Neutrophil (primary cell): ENCODE measurements around the gene PTPRG.

Source experiments
- H3K27ac ChIP-seq: fragments of 200-600 bp; sonication (generic); 2 replicates; pipeline ENCODE4 v1.5.1; 2016; ENCODE audit warnings: mild to moderate bottlenecking, moderate library complexity
- H3K27me3 ChIP-seq: fragments of 200-600 bp; sonication (generic); 2 replicates; pipeline ENCODE4 v1.6.0; 2016; ENCODE audit warnings: mild to moderate bottlenecking
- H3K36me3 ChIP-seq: fragments of 200-600 bp; sonication (generic); 2 replicates; pipeline ENCODE4 v1.5.1; 2017
- H3K4me1 ChIP-seq, 2 experiments: fragments of 200-600 bp in 1 of 2; sonication (generic) in 1 of 2; 1 replicate in 1 of 2; 2 replicates in 1 of 2; pipeline versions ENCODE4 v1.5.1 to v1.6.1; 2013 to 2016; ENCODE audit warnings: low read depth in 1 of 2, low read length in 1 of 2, mild to moderate bottlenecking in 1 of 2, moderate library complexity in 1 of 2; ENCODE audit not compliant: control insufficient read depth in 1 of 2, insufficient read depth in 1 of 2
- H3K4me3 ChIP-seq, 2 experiments: fragments of 200-600 bp in 1 of 2; sonication (generic) in 1 of 2; 1 replicate in 1 of 2; 2 replicates in 1 of 2; pipeline ENCODE4 v1.5.1; 2013 to 2016; ENCODE audit warnings: low read depth in 1 of 2, low read length in 1 of 2, mild to moderate bottlenecking in 1 of 2, moderate library complexity in 1 of 2
- H3K9me3 ChIP-seq: fragments of 200-600 bp; sonication (generic); 2 replicates; pipeline ENCODE4 v1.5.1; 2016
- CTCF ChIP-seq: fragments of 200-600 bp; sonication (generic); IDR thresholded peaks from 2 replicates; pipeline ENCODE4 v1.5.1; 2016; ENCODE audit warnings: antibody characterized with exemption

Gene PTPRG

GRCh38 chr3:61650276-61650675 lies 88.9 kb downstream of the PTPRG start:
- Histone ChIP-seq H3K27me3 (no peaks in the 10 kb centered on the region), H3K9me3 (no peaks in the 10 kb centered on the region), H3K4me1 (no peaks in the 10 kb centered on the region), H3K36me3 (no peaks in the 10 kb centered on the region), H3K27ac (no peak overlapping the region), H3K4me3 (no peak overlapping the region)
- no peak for TF ChIP-seq CTCF

- no peak for TF ChIP-seq CTCF
- Histone ChIP-seq H3K9me3 (no peaks in the 10 kb centered on the region), H3K4me3 (no peak overlapping the region), H3K36me3 (no peaks in the 10 kb centered on the region), H3K27me3 (no peaks in the 10 kb centered on the region), H3K27ac (no peak overlapping the region), H3K4me1 (no peaks in the 10 kb centered on the region)
Measured at GRCh38 chr3:61650719-61651410, 89.5 kb downstream of the PTPRG start.

GRCh38 chr3:61657689-61658088 lies 96.3 kb downstream of the PTPRG start:
- no peaks in the 10 kb centered on the region for H3K4me1 ChIP-seq
- TF ChIP-seq CTCF = no peak
- H3K36me3 ChIP-seq = no peaks in the 10 kb centered on the region
- H3K9me3 ChIP-seq = no peaks in the 10 kb centered on the region
- no peaks in the 10 kb centered on the region for H3K27me3 ChIP-seq
- H3K27ac ChIP-seq = no peak overlapping the region
- H3K4me3 ChIP-seq = no peak overlapping the region

GRCh38 chr3:61662861-61663260 lies 101.5 kb downstream of the PTPRG start:
- Histone ChIP-seq H3K4me3 (no peak overlapping the region), H3K27me3 (no peaks in the 10 kb centered on the region), H3K4me1 (no peaks in the 10 kb centered on the region), H3K9me3 (no peaks in the 10 kb centered on the region), H3K36me3 (no peaks in the 10 kb centered on the region), H3K27ac (no peak overlapping the region)
- no peak for TF ChIP-seq CTCF

- no peak for TF ChIP-seq CTCF
- Histone ChIP-seq H3K27me3 (no peaks in the 10 kb centered on the region), H3K4me3 (no peak overlapping the region), H3K36me3 (no peaks in the 10 kb centered on the region), H3K9me3 (no peaks in the 10 kb centered on the region), H3K4me1 (no peaks in the 10 kb centered on the region), H3K27ac (no peak overlapping the region)
Measured at GRCh38 chr3:61663356-61664104, 102.2 kb downstream of the PTPRG start.
